Jurkat, Clone E6-1 (cell line): ENCODE results near the gene ASAP2.

Source experiments
- DNase-seq: peaks from one replicate; pipeline ENCODE4 v3.0.0-alpha.2; 2011; ENCODE audit warnings: low read depth, low spot score
- H3K4me3 ChIP-seq: 2 replicates; pipeline ENCODE4 v1.5.1; 2011; ENCODE audit warnings: mild to moderate bottlenecking, low read length, control low read depth, moderate library complexity

Gene ASAP2

DNA sequence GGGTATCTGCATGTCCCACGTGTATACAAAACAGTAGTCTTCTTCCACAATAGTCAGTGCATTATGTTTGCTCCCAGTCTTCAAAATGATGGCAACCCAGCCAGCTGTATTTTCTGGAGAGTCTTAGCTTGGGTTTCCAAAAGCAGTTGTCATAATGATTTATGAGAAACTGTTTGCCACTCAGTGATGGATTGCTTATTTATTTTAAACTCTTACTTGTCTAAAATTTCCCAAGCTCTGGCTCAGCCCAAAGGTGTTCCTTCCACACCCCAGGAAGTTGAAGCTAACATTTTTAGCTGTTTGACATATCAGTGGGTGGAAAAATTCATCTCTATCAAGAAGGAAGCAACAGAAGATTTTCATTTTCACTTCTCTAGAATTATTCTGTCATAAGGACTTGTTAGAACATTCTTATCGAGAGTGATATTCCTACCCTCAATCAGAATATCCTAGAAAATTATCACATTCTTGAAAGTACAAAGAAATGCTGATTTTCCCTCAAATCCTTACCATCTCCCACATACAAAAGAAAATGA, 78.8 kb downstream of the ASAP2 start:
- no peak overlapping the region for H3K4me3 ChIP-seq
- no peak for DNase-seq

DNA sequence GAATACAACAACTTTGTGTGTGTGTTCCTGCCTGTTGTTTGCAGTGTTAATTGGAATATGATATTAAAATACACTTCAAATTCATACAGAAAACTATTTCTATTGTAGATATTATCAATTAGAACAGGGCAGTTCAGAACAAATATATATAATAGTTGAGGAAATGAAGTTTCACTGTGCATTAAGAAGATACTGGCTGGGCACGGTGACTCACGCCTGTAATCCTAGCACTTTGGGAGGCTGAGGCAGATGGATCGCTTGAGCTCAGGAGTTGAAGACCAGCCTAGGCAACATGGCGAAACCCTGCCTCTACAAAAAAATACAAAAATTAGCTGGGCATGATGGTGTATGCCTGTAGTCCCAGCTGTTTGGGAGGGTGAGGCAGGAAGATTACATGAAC, 79.3 kb downstream of the ASAP2 start:
- no peak overlapping the region for H3K4me3 ChIP-seq
- DNase-seq: no peak

DNA sequence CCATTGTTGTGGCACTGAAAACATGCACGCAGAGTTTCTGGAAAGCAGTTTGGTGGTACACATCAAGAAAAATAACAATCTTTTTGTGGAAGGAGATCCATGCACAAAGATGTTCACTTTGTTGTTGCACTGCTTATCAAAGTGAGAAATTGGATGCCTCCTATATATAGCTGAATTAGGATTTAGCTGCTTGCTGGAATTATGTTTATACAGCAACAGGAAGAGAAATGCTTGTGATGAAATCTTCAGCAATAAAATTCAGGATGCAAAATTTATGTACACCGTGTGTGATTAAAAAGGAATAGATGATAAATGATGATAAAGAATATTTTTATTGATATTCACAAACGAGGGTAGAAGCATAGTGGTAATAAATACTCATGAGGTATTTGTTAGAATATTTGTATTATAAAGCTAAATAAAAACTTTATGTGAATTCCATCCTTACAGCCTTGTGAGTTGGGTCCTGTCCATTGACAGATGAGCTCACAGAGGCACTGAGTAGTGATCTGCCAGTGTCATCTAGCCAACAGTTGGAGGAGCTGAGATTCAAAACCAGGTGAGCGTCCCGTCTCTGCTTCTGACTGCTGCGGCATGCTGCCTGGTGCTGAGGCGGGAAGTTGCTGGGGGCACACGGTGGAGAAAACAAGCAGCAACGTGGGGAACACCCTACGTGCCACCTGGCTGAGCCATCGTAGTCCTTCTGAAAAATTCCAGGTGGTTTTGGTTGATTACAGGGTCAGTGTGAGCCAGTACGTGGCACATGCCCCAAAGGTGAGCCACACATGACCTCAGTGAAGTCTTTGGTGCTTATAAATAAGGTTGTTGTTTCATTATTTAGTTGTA, 80.2 kb downstream of the ASAP2 start:
- DNase-seq: no peak
- H3K4me3 ChIP-seq: no peak overlapping the region

DNA sequence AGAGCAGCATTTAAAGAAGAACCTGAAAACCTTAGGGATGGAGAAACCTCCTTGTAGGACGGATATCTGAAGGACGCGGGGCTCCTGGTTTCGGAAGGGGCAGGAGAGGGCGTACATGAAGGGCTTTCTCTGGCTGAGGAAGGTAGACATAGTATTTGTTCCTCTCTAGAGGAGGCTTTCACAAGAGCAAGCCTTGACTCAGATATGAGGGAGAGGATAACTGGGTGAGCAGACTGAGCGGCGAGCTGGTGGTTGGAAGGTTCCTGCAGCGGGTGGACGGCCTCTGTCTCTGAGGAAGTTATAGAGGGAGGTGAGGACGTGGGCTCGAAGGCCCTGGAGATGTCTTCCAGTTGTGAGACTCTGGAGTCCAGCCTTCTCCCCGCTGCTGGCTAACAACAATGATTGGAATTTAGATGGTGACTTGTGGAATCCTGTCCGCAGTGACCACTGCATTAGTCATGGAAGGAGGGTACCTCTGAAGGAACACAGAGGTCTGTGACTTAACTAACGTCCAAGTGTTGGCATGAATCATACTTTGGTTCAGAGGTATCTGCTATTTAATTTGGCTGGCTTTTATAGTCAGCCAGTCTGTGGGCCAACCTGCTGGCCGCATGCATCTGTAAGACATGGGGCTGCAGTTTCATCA, 80.9 kb downstream of the ASAP2 start:
- no peak overlapping the region for H3K4me3 ChIP-seq

DNA sequence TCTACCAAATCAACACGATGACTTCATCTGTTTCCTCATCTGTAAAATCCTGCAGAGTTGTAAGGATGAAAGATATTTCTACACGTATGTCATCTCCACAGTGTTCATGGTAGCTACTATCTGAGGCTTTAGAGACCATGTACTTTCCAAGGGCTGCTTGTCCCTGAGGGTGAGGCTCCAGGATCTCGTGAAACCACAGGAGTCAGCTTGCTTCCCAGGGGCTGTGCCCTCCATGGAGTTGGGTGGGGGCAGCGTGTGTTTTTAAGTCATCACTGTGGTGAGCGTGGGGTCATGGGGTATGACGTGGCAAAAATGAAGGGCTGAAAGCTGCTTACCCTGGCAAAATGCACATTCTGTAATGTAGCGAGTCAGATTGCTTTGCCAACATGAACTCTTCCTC, 81.6 kb downstream of the ASAP2 start:
- no peak overlapping the region for H3K4me3 ChIP-seq
- no peak for DNase-seq

More for the DNA sequence above, 80.9 kb downstream of the ASAP2 start:
- no peak for DNase-seq

DNA sequence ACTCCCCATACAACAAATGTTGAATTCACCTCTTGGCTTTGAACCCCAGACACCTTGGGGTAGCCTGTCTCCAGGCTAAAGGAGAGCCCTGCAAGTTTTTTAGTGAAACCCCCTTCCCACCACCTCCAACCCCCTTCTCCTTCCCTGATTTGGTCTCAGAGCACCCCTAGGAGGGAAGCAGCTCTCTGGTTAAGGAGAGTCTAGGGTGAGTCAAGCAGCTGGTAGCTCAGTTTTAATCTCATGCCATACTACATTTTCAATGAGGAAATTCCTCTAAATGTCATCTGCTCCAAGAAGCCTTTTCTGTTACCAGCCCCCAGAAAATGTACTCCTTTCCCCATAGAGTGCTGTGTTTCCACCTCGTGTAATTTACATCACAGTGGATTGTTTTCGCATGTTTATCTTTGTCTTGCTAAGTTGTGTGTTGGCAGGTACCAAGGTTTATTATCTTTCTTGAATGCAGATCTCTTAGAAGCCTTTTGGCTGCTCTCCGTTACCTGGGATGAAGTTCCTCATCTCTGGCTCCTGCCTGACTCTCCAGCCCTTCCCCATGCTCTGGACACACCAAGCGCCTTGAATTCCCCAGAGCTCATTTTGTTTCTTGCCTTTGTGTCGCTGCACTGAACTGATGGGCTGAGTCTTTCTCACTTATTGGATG, 82.2 kb downstream of the ASAP2 start:
- no peak for DNase-seq

DNA sequence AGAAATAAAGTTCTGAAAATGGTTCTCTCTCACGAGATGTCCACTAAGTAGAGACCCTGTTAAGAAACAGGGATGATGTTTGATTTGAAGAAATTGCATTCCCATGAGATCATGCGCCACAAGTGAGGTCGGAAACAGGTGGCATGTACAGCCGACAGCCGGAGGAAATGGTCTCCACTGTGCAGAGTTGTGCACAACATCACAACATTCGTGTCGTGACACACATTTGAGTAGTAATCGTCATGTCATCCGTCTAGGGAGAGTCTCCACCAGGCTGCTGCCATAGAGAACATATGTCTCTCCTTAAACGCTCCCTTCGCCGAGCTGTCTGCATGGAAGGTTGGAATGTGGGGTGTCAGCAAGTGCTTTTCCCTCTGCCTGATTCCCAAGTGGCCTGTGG, 84.7 kb downstream of the ASAP2 start:
- no peak overlapping the region for H3K4me3 ChIP-seq

More for the DNA sequence above, 82.2 kb downstream of the ASAP2 start:
- H3K4me3 ChIP-seq: no peak overlapping the region

DNA sequence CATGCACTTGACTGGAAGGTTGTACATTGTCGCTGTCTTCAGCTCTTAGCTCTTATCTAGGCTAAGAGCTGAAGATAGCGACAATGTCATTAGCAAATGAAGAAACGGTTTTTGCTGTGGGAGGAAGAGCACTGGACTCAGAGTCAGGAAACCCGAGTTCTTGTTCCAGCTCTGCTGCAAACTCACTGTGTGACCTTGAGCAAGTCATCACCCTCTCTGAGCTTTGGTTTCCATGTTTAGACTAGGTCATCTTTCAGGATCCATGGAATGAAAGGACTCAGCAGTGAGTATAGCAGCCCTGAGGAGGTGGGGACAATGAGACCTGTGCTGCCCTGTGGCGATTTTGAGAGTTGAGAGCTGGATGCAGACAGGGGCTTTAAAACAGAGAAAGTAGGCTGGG, 85.3 kb downstream of the ASAP2 start:
- DNase-seq: no peak
- no peak overlapping the region for H3K4me3 ChIP-seq

More for the DNA sequence above, 84.7 kb downstream of the ASAP2 start:
- no peak for DNase-seq

DNA sequence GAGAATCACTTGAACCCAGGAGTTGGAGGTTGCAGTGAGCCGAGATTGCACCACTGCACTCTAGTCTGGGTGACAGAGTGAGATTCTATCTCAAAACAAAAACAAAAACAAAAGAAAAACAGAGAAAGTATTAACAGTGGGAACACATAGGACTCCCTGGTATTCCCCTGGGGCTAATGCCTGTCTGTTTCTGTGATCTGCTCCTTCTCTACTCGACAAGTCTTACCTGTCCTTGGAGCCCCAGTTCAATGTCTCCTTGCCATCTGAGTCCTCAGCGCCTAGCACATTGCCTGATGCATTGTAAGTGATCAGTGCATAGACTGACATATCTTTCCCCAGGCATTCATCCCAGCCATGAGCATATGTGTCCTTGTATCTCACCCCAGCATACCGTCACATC, 85.8 kb downstream of the ASAP2 start:
- no peak overlapping the region for H3K4me3 ChIP-seq
- DNase-seq: no peak

DNA sequence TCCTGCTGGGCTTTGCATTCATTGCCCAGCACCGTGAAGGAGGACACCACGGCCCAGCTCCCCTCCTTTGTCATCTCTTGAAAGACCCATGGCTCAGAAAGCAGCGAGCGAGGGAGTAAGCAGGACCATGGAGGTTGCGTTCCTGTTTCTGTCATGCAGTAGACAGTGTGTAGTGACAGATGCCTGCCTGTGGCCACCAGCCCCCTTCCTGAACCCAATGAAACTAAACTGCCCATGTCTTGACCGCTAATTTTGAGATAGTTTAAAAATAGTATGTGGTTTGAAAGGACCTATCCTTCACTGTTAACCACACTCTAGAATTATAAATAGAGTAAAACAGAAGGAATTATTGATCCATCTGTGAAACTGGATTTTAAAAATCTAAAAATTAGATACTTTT, 88.2 kb downstream of the ASAP2 start:
- no peak for DNase-seq
- no peak overlapping the region for H3K4me3 ChIP-seq

DNA sequence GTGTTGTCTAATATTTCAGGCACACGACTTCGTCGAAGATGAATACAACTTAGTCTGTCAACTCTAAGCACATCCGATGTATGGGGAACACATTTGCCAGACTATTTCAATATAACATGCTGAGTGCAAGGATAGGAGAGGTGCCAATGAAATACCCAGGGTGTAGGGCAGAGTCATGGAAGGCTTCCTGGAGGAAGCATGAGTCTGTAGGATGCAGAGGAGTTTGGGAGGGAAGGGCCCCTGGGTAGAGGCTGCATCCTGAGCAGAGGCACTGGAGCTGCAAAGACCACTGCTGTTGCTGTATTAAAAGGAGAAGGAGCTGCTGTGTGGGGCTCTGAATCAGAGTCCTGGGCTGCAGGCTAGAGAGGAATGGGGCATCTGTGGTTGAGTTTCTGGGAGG, 89.9 kb downstream of the ASAP2 start:
- no peak overlapping the region for H3K4me3 ChIP-seq
- DNase-seq: no peak

DNA sequence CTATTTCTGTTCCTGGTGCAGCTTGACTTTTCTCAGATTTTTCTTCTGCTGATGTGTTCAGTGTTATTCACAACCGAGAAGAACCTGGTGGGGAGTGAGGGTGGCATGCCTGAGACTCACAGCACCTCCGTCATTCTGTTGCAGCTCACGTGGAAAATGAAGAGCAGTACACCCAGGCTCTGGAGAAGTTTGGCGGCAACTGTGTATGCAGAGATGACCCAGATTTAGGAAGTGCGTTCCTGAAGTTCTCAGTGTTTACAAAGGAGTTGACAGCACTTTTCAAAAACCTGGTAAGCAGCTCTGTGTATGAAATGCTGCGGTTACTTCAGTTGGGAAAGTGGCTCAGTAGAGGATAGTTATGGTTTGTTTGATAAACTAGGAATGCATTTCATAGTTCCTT, 90.5 kb downstream of the ASAP2 start:
- DNase-seq: no peak
- H3K4me3 ChIP-seq: no peak overlapping the region

DNA sequence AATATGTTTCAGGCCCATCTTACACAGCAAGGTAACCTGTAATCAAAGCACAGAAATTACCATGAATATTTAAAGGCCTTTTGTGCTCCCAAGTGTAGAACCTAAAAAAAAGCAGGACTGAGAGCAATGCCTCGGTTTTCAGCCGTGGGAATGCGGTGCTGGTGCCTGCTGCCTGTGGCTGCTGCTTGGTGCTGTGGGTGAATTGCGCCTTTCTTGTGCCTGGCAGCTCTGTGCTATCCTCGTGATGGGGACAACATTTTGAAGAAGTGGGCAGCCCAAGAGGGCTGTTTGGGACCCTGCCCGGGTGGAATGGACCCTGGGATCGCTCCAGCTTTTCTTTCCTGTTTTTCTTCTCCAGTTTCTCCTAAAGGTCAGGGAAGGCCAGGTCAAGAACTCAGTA, 91.2 kb downstream of the ASAP2 start:
- DNase-seq: no peak
- no peak overlapping the region for H3K4me3 ChIP-seq

DNA sequence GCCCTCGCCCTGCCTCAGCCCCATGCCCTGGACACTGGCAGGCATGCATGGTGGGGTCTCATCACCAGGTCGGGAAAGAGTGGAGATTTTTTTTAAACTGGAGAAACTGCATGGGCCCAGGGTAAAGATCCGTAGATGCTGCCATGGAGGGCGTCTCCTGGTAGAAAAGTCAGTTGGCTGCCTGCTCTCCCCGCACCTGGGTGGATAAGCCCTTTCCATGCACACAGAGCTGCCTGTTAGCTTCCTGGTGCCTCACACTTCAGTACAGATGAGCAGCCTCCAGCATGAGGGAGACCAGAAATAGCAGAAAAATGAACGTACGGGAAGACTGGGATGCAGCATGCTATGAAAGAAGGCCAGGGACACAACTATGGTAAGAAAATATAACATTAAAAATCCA, 92.0 kb downstream of the ASAP2 start:
- no peak overlapping the region for H3K4me3 ChIP-seq
- no peak for DNase-seq

DNA sequence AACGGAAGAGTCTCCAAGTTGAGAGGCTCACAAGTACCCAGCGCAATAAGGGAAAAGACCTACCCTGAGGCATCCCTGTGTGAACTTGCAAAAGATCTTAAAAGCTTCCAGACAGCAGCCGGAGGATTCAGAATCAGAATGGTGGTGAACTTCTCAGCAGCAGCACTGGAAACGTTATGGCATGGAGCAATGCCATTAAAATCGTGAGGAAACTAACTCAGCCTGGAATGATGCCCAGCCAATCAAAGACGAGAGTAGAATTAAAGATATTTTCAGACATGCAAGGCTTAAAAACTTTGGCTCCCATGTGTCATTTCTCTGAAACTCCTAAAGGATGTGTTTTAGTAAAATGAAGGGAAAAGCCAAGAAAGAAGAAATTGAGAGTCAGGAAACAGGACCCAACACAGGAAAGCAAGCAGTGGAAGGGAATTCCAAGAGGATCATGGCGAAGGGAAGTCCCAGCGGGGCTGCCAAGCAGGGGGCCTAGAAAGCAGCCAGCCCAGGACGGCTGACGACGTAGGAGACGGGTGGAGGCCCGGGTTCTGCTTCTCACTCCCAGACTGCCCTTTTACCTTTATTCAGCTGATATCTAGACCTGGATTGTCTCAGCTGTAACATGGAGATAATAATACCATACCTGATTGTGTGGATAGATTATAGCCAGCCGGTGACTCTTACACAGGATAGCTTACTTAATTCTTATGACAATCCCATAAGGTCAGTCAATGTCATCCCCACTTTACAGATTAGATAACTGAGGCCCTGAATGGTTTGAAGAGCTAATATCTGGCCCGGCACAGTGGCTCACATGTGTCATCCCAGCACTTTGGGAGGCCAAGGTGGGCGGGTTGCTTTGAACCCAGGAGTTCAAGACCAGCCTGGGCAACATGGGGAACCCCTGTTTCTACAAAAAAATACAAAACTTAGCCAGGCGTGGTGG, 92.8 kb downstream of the ASAP2 start:
- no peak for DNase-seq
- no peak overlapping the region for H3K4me3 ChIP-seq

DNA sequence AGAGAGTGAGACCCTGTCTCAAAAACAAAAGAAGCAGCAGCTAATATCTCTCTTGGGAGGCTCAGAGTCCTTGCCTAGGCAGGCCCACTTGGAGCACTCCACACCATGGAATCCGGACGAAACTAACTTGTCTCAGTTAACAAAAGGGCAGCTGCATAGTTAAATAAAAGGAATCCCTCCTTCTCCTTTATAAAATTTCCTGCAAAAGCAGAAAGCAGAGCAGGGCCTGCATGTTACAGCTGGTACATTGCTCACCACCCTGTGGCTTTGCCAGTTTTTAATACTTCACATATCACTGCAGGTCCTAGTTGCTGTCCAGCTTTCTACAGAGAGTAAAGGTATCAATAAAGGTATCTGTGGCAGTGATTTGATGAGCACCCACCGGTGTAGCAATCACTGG, 93.6 kb downstream of the ASAP2 start:
- no peak overlapping the region for H3K4me3 ChIP-seq
- no peak for DNase-seq

DNA sequence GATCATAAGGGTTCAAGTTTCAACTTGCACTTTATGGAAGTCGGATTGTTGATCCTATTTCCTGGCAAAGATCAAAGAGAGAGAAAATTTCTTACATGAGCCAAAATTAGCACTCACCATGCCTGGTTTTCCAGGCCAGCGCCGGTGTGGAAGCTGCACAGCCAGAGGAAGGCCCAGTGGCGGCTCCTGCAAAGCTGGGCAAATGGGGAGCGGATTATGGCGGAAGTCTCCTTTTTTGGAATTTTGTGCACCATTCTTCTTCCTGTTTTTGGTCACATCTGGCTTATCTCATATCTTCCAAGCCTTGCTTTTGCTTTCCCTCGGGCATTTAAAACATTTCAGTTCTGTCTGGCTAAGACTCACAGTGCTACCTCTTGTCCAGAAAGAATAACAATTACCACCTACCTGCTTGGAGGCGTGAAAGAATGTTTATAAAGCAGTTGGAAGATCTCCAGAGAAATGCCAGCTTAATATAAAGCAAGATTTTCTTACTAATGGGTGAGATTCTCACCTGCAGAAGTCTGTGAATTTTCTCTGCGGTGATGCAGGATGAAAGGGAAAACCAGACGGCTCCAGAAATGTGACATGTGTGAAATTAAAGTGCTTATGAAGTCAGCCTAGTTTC, 94.3 kb downstream of the ASAP2 start:
- no peak for DNase-seq

DNA sequence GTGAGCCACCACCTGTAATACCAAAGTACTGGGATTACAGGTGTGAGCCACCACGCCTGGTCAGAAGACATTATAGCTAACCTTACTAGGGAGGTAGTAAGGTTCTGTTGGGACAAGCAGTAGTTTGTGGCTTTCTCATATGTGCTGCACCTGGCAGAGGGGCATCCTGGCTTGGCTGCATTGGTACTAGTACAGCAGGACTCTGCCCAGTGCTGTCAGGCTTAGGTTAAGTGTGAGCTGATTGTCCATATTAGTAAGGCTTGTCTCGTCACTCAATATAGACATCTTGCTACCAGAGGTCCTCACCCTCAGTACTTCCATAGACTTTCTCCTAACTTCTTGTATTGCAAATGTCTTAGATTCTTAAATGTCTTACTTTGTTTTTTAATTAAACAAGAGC, 96.1 kb downstream of the ASAP2 start:
- no peak for DNase-seq
- H3K4me3 ChIP-seq: no peak overlapping the region

More for the DNA sequence above, 94.3 kb downstream of the ASAP2 start:
- no peak overlapping the region for H3K4me3 ChIP-seq
